Measurements from ENCODE around the gene TBX6. TPM values are rescaled to one million over a fixed set of nuclear protein-coding genes. Genes with fewer than 3 reads are reported as not detected.

The TBX6 gene
- total and polyA plus RNA-seq, 2 donors (not counting 3 experiments of a cell fraction or from before 2014, with no cell fraction given): 0.40 to 0.60 TPM

DNA sequence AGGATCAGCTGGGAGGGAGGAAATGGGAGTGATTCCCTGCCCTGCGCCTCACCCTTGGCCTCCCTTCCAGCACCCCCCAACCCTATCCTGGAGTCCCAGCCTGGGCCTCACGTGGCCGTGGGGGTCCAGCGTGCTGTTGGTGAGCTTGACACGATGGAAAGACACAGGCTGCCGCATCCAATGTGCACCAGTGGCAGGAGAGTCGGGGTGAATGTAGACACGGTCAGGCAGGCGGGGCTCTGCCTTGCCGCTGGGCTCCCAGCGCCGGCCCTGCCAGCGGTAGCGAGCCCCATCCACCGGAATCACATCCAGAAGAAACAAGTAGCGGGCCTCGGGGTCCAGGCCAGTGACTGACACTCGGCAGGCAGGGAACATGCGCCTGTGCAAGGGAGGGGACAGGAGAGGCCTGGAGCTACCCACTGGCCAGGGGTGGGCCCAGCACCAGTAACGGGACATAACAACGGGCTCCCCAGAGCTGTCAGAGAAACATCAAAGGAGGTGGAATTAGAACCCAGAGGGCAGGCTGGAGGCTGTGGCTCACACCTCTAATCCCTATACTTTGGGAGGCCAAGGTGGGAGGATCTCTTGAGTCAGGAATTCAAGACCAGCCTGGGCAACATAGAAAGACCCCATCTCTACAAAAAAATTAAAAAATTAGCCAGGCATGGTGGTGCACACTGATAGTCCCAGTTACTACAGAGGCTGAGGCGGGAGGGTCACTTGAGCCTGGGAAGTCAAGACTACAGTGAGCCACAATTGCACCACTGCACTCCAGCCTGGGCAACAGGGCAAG lies 2.7 kb downstream of the TBX6 start:
- H3K4me1 ChIP-seq (ENCODE audit: control insufficient read depth, extremely low read depth, insufficient read depth, low read length): peaks cover 13% of the 10 kb centered on the region
- H3K9me1 ChIP-seq (replicated peaks; ENCODE audit: control insufficient read depth, extremely low read depth, insufficient read depth, low read length): no peaks in the 10 kb centered on the region
- H3K27ac ChIP-seq (ENCODE audit: insufficient read depth, low read depth, low read length): no peak overlapping the region
- no peak for TF ChIP-seq MYC (IDR thresholded peaks at IDR 0.05; ENCODE audit: low read depth, low read length)
- TF ChIP-seq JUN (IDR thresholded peaks at IDR 0.05; ENCODE audit: borderline replicate concordance, insufficient read depth, insufficient read length, low read depth): no peak
- no peak for TF ChIP-seq FOS (IDR thresholded peaks at IDR 0.05; ENCODE audit: borderline replicate concordance, insufficient read depth, low read length)
- TF ChIP-seq, protein P1, sequence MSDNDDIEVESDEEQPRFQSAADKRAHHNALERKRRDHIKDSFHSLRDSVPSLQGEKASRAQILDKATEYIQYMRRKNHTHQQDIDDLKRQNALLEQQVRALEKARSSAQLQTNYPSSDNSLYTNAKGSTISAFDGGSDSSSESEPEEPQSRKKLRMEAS (IDR thresholded peaks at IDR 0.05; ENCODE audit: insufficient read depth, insufficient read length): no peak
- no peak for TF ChIP-seq GATA2 (IDR thresholded peaks at IDR 0.05; ENCODE audit: insufficient read depth, insufficient read length, low read depth, low read length)
- TF ChIP-seq POLR2AphosphoS5 (IDR thresholded peaks at IDR 0.05; ENCODE audit: insufficient read depth, low read depth, low read length): no peak
- no peak for TF ChIP-seq EZH2 (IDR thresholded peaks at IDR 0.05; ENCODE audit: borderline replicate concordance, low read depth, low read length, severe bottlenecking)
- no peak for TF ChIP-seq POLR2A (IDR thresholded peaks at IDR 0.05; ENCODE audit: low read depth, low read length)
- TF ChIP-seq, protein P2, sequence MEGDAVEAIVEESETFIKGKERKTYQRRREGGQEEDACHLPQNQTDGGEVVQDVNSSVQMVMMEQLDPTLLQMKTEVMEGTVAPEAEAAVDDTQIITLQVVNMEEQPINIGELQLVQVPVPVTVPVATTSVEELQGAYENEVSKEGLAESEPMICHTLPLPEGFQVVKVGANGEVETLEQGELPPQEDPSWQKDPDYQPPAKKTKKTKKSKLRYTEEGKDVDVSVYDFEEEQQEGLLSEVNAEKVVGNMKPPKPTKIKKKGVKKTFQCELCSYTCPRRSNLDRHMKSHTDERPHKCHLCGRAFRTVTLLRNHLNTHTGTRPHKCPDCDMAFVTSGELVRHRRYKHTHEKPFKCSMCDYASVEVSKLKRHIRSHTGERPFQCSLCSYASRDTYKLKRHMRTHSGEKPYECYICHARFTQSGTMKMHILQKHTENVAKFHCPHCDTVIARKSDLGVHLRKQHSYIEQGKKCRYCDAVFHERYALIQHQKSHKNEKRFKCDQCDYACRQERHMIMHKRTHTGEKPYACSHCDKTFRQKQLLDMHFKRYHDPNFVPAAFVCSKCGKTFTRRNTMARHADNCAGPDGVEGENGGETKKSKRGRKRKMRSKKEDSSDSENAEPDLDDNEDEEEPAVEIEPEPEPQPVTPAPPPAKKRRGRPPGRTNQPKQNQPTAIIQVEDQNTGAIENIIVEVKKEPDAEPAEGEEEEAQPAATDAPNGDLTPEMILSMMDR (IDR thresholded peaks at IDR 0.05; ENCODE audit: extremely low read depth in 1 of 2, insufficient read depth in 1 of 2, low read depth in 1 of 2, low read length in 2 of 2): no peak
- no peaks in the 10 kb centered on the region for H4K20me1 ChIP-seq (replicated peaks; ENCODE audit: control insufficient read depth, extremely low read depth, insufficient read depth, low read length)
- H3K79me2 ChIP-seq (ENCODE audit: control insufficient read depth, insufficient read depth, low read length): no peaks in the 10 kb centered on the region
- H3K4me3 ChIP-seq (replicated peaks in 1 of 3; ENCODE audit: insufficient read depth in 1 of 3, low read depth in 1 of 3, low read length in 3 of 3): no peak overlapping the region
- no peaks in the 10 kb centered on the region for H3K27me3 ChIP-seq (ENCODE audit: control insufficient read depth in 2 of 2, insufficient read depth in 2 of 2, low read length in 2 of 2)
- no peak for DNase-seq (ENCODE audit: low read depth, low spot score)
- ChIA-PET CTCF (interaction anchor here (1.3 to 5.6 kb wide), 2 partner anchors 12 to 32 kb away, joined by 4 to 55 read pairs; no protein-coding TSS in a partner anchor), POLR2A (no interaction called here)
- dilution Hi-C loops (cut with MboI; ENCODE audit: extremely low pct_ligation_motif_present, low sequenced_read_pairs) (no loop called here), intact Hi-C loops (cut with micrococcal nuclease) (no loop called here)
- H3K36me3 ChIP-seq (ENCODE audit: control insufficient read depth in 2 of 2, extremely low read depth in 1 of 2, insufficient read depth in 2 of 2, low read length in 2 of 2): peaks cover 8 to 14% of the 10 kb centered on the region in 2 experiments
- no peak overlapping the region for H2AFZ ChIP-seq (ENCODE audit: low read depth, low read length)
- FAIRE-seq: no peak
- no peaks in the 10 kb centered on the region for H3K9me3 ChIP-seq (replicated peaks; ENCODE audit: control insufficient read depth, insufficient read depth, low read length)
- no peak overlapping the region for H3K9ac ChIP-seq (replicated peaks; ENCODE audit: extremely low read depth, insufficient read depth, low read length)
- no TSS peak for BruUV-seq (replicated peaks)
- H3K4me2 ChIP-seq (ENCODE audit: insufficient read depth, low read length): no peak overlapping the region
